Activated gamma-delta T cell (primary cell): ENCODE results near the gene LRP2.
"Not testable (repeated sequence)": the region's sequence is repeated elsewhere in the genome, so short reads cannot be mapped to it uniquely, and the experiment has no call there.

Experiments used
- DNase-seq: peaks from one replicate; lab custom pipeline; 2025; lab: John Stamatoyannopoulos, UW

The LRP2 gene

GRCh38 chr2:169175112-169175511, 187.2 kb downstream of the LRP2 start:
- no peak for DNase-seq

GRCh38 chr2:169173876-169174275, 188.5 kb downstream of the LRP2 start:
- DNase-seq: no peak

GRCh38 chr2:169172914-169173313, 189.4 kb downstream of the LRP2 start:
- DNase-seq: no peak

- DNase-seq: no peak
Observed at GRCh38 chr2:169172151-169172735, 190.1 kb downstream of the LRP2 start.

GRCh38 chr2:169165791-169166190, 196.5 kb downstream of the LRP2 start:
- DNase-seq: no peak

- no peak for DNase-seq
Observed at GRCh38 chr2:169164311-169164710, 198.0 kb downstream of the LRP2 start.

GRCh38 chr2:169162613-169163012, 199.7 kb downstream of the LRP2 start:
- DNase-seq: no peak

GRCh38 chr2:169160926-169161481, 201.3 kb downstream of the LRP2 start:
- DNase-seq: no peak

GRCh38 chr2:169159686-169160085, 202.6 kb downstream of the LRP2 start:
- no peak for DNase-seq

GRCh38 chr2:169158874-169159273, 203.5 kb downstream of the LRP2 start:
- no peak for DNase-seq

GRCh38 chr2:169146220-169146619, 216.1 kb downstream of the LRP2 start:
- no peak for DNase-seq

- DNase-seq: no peak
Observed at GRCh38 chr2:169143998-169144397, 218.3 kb downstream of the LRP2 start.

GRCh38 chr2:169141713-169142352, 220.5 kb downstream of the LRP2 start:
- no peak for DNase-seq

GRCh38 chr2:169139993-169140767, 222.2 kb downstream of the LRP2 start:
- no peak for DNase-seq

- no peak for DNase-seq
Observed at GRCh38 chr2:169139145-169139544, 223.2 kb downstream of the LRP2 start.

- no peak for DNase-seq
Observed at GRCh38 chr2:169137924-169138323, 224.4 kb downstream of the LRP2 start.

- no peak for DNase-seq
Observed at GRCh38 chr2:169136885-169137534, 225.3 kb downstream of the LRP2 start.

- DNase-seq: not testable (repeated sequence)
Observed at GRCh38 chr2:169136428-169136827, 225.9 kb downstream of the LRP2 start.

- DNase-seq: not testable (repeated sequence)
Observed at GRCh38 chr2:169134272-169134671, 228.1 kb downstream of the LRP2 start.

GRCh38 chr2:169131587-169132512, 230.5 kb downstream of the LRP2 start:
- DNase-seq: no peak

GRCh38 chr2:169129703-169130243, 232.6 kb downstream of the LRP2 start:
- DNase-seq: no peak
